ENCODE results near the gene LIN28A.
"Not testable (repeated sequence)": the region's sequence is repeated elsewhere in the genome, so short reads cannot be mapped to it uniquely, and the experiment has no call there.

Gene LIN28A, protein sequence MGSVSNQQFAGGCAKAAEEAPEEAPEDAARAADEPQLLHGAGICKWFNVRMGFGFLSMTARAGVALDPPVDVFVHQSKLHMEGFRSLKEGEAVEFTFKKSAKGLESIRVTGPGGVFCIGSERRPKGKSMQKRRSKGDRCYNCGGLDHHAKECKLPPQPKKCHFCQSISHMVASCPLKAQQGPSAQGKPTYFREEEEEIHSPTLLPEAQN

DNA sequence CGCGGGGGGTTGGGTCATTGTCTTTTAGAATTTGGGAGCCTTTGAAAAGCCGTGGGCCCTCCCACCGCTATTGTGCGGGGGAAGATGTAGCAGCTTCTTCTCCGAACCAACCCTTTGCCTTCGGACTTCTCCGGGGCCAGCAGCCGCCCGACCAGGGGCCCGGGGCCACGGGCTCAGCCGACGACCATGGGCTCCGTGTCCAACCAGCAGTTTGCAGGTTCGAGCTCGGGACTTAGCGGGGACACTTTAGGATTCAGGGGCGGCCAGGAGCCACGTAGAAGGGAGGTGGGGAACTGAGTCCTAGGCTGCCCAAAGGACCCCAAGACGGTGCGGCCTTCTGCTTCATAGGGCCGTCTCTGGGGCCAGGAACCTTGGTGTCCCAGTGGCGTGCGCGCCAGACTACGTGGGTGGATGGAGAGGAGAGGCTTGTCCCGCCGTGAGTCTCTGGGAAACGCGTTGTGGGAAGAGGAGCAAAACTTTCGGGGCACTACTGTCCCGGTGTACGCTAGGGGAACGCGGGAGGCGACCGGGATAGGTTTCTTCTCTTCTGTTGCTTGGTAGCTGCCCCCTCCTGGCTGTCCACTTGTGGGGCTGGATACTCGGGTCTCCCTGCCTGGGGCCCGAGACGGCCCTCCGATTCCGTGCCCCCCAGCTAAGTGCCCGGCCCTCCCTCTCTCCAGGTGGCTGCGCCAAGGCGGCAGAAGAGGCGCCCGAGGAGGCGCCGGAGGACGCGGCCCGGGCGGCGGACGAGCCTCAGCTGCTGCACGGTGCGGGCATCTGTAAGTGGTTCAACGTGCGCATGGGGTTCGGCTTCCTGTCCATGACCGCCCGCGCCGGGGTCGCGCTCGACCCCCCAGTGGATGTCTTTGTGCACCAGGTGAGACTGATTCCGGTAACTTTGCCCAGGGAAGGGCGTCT lies at the start of gene LIN28A:
TSS of gene LIN28A (plus strand) at position 112 of the 918 bp plus-strand sequence. CDS start at position 187, 75 bp downstream.
- no peak for DNase-seq

DNA sequence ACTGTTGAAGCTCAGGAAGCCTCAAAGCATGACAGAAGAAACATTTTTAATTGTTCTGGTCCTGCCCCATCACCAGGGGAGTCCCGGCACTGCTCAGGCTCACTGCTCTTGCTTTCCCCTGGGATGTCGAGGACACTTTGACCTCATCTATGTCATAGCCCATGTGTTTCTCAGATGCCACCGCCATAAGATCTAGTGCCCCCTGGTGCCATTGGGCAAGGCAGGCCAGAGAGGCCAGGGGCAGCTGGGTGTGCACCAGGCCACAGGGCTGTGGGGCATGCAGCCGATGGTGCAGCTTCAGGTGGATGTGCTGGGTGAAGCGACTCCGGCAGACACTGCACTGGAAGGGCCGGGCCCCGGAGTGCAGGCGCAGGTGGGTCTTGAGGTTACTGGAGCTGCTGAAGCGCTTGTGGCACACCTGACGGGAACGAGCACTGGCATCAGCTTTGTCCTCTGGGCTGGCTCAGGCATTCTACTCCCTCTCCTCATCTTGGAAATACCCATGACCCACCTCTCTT lies 49.0 kb upstream of the LIN28A start:
- no peak for DNase-seq

DNA sequence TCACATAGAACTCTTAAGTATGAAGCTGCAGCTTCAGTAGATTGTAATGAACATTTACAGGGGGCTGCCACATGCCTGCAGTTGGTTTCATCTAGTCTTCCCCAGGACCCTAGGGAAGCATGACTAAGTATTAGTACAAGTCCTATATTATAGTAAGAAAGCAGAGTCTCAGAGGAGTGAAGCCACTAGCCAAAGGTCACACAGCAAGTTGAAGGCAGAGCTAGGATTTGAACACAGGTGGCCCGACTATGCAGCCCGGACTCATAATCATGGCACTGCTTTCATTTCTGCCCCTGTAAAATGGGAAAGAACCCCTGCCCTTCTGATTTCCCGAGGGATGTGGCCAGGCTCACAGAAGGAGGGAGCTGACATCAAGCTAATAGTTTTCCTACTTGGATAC lies 48.3 kb upstream of the LIN28A start:
- DNase-seq = no peak

DNA sequence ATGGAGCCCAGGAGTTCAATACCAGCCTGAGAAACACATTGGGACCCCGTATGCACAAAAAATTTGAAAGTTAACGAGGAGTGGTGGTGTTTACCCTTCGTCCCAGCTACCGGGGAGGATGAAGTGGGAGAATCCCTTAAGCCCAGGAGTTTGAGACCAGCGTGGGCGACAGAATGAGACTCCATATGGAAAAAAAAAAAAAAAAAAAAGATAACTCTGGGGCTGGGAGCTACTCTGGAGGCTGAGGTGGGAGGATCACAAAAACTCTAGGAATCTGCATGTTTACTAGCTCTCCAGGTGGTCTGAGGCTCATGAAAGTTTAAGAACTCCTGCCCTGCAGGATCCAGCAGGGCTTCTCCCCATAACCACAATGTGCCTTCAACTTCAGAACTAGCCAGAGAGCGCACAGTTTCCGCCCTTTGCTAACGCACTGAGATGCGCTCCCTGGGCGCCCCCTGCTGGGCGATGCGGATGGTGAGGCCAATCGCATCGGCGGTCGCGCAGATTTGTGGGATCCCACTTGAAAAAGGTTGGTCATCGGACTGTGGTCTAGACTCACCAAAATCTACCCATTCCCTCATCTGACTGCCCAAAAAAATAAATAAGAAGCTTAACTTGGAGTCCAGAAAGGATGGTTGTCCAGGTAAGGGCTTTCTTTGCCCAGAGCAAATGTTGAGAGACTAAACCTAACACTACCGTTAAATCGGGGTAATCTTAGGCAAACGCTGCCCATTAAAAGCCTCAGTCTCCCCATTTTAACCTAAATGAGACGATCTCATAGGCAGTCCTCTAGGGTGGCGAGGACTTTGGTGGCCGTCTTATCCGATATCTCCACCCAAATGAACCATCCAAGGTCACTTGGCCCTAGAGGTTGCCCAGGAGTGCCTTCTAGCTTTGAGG lies 46.8 kb upstream of the LIN28A start:
- DNase-seq = peak; percentile 41

DNA sequence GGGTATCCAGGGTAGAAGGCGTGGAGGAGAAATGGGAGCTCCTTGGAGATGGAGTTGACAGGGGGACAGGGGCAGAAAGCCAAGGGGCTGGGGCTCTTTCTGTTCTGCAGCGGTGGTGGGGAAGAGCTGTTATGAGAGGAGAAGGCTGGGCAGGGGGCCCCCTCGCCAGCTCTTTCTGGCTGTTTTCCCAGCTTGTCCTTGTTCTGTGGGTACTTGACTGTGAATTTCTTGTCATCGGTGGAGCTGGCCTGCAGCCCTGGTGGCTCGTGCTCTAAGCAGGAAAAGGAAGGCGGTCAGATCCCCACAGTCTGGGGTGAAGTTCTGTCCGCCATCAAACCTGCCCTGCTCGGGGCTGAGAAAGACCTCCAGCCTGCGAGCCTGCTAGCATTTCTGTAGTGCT lies 45.7 kb upstream of the LIN28A start:
- no peak for DNase-seq

DNA sequence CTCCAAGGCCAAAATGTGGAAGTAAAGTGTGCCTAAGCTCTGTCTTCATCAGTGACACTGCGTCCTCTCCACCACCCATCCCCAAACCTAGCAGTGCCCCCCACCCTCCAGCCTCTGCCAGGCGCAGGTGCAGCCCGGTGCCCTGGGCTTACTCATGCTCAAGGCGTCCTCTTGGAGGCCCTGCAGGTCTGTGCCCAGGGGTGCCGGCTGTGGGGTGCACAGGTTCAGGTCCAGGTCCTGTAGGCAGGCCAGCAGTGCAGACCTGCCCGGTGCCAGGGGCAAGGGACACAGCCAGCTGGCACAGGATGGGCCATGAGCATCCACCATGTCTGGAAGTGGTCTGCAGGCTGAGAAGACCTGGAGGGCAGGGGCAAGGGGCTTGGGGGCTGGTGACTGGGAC lies 43.2 kb upstream of the LIN28A start:
- no peak for DNase-seq

DNA sequence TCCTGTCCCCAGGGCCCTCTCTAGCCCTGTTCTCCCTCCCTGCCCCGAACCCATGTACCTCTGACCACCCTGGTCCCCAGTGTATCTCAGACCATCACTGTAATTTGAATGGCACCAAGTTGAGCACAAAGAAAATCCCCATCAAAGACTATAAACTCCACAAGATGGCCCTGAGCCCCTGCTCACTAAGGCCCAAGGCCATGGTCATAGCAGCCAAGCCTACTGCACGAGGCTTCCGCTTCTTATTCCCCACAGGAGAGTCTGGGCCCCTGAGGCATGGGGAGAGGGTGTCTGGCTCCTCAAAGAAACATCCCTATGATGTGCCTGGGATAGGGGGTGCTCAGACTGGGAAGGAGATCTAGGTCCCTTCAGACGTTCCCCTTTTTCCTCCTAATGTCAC lies 42.6 kb upstream of the LIN28A start:
- no peak for DNase-seq

DNA sequence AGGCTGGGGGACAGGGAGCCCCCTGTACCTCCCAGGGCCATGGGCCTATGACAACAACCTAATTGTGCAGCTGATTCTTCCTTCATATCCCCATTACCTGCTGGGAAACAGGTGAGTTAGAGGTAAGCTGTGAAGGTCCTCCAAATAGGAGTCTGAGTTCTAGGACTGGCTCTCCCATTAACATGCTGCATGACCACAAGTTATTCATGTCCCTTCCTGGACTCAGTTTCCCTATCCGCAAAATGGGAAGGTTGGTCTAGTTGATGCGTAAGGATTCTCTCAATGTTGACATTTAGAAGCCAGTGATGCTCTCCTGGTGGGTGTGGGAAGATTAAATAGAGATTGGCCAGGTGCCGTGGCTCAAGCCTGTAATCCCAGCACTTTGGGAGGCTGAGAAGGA lies 42.1 kb upstream of the LIN28A start:
- no peak for DNase-seq

DNA sequence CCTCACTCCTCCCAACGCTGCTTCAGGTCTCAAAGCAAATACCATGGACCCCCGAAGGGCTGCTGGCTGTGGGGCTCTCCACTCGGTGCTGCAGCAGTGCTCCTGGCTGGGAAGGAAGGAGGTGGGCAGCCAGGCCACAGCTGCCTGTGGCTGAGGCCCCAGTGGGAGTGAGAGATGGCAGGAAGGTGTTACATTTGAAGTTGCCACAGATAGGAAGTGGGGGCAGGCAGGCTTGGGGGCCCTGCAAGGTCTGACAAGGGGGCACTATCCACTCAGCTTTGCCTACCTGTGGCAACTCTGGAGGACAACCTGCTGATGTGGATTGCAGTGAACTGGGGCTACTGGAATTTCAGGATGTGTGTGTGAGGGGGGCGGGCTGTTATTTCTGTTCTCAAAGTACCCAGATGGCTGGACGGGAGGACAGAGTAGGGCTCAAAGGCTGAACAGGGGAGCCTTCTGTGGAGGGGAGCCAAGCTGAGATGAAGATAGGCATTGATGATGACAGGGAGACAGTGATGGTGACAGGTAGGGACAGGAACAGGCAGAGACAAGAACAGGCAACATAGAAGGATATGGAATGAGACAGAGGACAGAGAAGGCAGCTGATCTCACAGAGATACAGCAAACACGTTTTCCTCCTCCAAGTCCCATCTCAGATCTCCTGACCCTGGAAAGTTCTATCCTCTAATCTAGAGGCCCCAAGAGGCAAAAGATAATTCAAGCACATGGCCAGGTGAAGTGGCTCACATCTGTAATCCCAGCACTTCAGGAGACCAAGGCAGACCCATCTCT lies 39.8 kb upstream of the LIN28A start:
- DNase-seq = no peak

DNA sequence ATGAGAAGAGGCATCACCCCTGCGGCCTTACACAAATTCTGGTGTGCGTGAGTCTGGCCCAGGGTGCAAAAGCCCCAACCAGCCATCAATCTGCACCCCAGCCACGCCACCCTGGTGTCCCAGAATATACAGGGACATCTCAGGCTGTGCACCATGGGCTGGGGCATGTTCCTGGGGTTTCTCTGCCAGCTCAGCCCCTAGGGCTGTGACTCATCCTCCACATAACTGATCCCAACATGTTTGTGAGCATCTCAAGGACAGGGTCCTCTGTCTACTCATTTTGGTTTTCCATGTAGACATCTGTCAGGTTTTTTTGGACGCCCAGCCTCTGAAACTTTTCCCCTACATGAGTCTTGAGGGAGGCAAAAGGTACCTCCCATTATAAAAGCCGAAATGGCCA lies 38.6 kb upstream of the LIN28A start:
- DNase-seq = no peak

DNA sequence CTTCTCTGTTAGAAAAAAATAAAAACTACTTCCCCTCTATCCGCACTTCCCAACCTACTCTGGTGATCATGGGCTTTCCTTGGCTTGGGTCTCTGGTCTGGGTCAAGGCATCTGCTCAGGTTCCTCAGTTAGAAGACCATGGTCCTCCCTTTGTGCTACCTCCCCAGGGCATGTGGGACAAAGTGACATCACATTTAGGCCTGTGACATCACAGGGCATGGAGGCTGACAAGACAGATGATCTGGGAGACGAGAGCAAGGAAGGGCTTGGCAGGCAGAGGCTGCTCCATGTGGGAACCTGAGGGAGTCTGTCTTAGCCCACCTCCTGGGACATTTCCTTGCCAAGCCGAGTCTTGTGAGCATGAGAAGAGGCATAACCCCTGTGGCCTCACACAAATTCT lies 38.0 kb upstream of the LIN28A start, which contains the start of gene ZNF683:
TSS of gene ZNF683 (minus strand) at position 140 of the 400 bp plus-strand sequence. CDS start 4,179 bp downstream, outside the sequence.
- not testable (repeated sequence) for DNase-seq

DNA sequence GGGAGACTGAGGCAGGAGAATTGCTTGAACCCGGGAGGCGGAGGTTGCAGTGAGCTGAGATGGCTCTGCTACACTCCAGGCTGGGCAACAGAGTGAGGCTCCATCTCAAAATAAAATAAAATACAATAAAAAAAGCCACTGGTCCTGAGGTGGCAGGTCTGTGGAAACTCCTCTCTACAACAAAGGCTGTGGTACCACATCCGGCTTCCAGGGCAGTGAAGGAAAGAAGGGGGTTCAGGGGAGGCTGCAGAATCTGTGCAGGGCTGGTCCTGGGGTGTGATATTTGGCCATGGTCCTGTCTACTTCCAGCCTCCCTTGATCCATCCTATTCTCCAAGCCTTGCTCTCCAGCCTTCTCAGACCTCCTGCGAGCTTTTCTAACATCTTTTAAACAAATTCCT lies 37.3 kb upstream of the LIN28A start:
- DNase-seq = no peak

DNA sequence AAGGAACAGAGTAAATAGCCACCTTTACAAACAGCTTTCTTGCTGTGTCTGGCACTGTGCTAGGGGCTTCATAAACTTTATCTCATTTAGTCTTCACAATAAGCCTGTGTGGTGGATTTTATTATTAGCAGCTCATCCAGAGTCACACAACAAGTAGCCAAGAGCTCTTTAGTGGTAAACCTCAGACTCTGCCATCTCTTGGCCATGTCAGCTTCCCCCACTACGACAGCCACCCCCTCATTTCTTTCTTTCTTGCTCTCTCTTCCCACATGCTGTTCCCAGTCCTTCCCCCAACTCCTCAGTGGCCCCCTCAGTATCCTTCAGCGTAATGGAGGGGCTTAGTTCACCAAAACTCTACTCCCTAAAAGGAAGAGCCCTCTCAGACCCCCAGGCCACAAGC lies 36.8 kb upstream of the LIN28A start:
- no peak for DNase-seq

DNA sequence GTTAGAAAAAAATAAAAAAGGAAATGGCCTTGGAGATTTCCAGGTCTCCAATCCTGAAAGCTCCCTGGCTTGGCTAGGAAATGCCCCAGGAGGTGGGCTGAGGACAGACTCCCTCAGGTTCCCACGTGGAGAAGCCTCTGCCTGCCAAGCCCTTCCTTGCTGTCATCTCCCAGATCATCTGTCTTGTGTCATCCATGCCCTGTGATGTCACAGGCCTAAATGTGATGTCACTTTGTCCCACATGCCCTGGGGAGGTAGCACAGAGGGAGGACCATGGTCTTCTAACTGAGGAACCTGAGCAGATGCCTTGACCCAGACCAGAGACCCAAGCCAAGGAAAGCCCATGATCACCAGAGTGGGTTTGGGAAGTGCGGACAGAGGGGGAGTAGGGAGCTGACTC lies 36.3 kb upstream of the LIN28A start:
- not testable (repeated sequence) for DNase-seq

DNA sequence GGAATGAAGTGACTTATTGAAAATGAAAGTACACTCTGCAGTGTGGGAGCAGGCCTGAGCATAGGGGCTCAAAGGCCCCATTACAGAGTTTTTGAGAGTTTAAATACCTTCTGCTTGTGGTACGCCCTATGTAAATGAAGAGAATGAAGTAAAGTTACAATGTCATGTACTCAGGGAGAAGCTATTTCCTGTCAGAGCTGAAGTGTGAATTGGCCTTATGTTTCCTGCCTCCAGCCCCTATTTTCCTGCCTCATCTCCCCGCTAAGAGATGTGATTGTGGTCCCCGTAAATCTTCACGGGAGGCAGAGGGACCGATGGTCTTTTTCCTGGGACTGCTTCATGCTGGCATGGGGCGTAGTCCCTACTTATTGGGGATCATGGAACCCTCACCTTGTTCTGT lies 35.5 kb upstream of the LIN28A start:
- no peak for DNase-seq

DNA sequence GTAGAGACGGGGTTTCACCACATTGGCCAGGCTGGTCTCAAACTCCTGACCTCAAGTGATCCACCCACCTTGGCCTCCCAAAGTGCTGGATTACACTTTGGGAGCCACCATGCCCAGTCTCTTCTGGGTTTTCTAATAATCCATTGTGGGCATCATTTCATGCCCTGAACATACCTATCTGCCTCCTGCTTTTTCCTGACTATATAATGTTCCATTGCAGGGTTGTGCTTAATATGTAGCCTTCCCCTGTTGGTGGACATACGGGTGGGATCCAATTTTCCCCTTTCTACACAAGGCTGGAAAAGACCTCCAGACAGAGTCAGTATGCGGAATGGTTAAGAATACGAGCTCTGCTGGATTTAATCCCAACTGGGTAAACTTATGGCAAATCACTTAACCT lies 34.6 kb upstream of the LIN28A start:
- no peak for DNase-seq

DNA sequence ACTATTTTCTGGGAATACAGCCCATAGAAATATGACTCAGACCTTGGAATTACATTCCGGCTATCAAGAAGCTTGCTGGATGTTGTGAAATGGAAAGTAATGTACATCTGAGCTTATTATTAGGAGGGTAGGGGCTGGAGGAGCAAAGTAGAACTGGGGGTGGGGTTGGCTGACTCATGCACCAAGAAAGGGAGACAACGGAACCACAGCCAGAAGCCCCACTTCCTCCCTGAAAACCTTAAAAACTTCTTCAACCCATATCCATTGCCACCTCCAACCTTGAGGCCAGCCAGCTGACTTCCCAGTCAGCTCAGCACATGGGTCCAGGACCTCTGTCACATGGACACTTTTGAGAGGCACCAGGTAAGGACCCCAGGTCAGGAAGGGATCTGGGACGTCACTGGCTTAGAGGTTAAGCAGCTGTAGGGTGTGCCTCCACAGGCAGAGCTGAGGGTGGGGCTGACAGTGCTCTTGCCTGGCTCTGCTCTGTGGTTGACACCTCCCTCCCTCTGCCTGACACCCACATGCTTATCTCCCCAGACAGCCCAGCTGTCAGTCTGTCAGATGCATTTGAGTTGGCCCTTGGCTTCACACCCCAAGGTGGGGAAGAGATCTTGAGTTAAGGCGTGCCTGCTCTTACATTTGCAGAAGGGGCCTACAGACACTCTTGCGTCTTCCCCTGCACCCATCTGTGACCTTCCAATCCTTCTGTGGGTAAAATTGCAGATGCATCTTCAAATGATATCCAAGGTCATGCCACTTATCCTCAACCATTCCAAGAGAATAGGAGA lies 32.3 kb upstream of the LIN28A start:
- no peak for DNase-seq

DNA sequence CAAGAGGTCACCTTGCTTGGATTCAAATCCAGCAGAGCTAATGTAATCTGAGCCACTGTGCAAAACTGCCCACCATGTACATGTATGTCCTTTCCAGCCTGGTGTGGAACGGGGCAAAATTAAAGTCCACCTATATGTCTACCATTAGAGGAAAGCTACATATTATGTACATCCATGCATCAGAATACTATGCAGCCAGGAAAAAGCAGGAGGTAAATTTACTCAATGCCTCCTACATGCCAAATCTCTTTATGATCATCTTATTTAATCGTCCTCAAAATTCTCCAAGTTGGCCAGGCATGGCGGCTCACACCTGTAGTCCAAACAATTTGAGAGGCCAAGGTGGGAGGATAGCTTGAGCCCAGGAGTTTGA lies 31.8 kb upstream of the LIN28A start:
- no peak for DNase-seq

DNA sequence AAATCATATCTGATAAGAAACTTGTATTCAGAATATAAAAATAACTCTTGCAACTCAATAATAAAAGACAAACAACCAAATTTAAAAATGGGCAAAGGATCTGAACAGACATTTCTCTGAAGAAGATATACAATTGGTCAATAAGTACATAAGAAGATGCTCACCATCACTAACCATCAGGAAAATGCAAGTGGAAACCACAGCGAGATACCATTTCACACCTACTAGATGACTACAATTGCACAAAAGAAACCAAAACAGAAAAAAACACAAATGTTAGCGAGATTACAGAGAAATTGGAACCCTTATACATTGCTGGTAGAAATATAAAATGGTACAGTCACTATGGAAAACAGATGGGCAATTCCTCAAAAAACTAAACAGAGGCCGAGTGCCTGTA lies 26.5 kb upstream of the LIN28A start:
- no peak for DNase-seq

DNA sequence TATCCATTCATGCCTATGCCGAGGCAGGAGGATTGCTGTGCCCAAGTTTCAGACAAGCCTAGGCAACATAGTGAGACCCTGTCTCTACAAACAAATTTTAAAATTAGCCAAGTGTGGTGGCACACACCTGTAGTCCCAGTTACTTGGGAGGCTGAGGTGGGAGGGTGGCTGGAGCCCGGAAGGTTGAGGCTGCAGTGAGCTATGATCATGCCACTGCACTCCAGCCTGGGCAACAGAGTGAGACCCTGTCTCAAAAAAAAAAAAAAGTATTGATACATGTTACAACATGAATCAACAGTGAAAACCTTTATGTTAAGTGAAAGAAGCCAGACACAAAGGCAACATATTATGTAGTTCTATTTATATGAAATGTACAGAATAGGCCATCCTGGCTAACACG lies 25.6 kb upstream of the LIN28A start:
- not testable (repeated sequence) for DNase-seq

DNA sequence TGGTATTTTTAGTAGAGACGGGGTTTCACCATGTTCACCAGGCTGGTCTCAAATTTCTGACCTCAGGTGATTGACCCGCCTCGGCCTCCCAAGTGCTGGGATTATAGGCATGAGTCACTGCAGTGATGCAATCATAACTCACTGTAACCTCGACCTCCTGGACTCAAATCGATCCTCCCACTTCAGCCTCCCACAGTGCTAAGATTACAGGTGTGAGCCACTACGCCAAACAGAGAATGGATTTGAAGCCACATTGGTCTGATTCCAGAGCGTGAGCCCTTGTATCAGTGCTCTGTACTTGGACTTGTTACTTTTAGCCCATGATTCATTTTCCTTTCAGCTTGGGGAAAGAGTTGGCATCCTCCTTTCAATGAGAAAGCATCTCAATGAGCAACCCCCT lies 23.2 kb upstream of the LIN28A start:
- DNase-seq = no peak
